ENCODE data around the gene CHIA.

The CHIA gene

DNA sequence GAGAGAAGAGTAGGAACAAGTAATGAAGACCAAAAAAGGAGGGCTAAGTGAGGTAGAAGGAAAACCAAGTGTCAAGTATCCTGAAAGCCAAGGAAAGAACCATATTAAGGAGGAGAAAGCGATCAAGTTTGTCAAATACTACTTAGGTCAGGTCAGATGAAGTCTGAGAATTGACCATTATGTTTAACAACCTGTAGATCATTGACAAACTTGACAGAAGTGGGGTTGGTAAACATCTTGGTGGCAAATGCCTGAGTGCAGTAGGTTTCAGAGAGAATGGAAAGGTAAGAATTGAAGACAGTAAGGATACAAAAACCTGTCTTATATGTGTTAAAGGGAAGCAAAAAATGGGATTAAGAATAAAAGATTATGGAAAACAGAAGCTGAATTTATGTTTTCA is 3.7 kb upstream of the CHIA start:
- TF ChIP-seq SPI1 (IDR thresholded peaks at IDR 0.05; ENCODE audit: borderline replicate concordance, low read depth) (no peak), POLR2AphosphoS5 (IDR thresholded peaks at IDR 0.05; ENCODE audit: low read depth) (no peak), GABPA (IDR thresholded peaks at IDR 0.05; ENCODE audit: low read depth) (no peak)
- TF ChIP-seq, protein P1, sequence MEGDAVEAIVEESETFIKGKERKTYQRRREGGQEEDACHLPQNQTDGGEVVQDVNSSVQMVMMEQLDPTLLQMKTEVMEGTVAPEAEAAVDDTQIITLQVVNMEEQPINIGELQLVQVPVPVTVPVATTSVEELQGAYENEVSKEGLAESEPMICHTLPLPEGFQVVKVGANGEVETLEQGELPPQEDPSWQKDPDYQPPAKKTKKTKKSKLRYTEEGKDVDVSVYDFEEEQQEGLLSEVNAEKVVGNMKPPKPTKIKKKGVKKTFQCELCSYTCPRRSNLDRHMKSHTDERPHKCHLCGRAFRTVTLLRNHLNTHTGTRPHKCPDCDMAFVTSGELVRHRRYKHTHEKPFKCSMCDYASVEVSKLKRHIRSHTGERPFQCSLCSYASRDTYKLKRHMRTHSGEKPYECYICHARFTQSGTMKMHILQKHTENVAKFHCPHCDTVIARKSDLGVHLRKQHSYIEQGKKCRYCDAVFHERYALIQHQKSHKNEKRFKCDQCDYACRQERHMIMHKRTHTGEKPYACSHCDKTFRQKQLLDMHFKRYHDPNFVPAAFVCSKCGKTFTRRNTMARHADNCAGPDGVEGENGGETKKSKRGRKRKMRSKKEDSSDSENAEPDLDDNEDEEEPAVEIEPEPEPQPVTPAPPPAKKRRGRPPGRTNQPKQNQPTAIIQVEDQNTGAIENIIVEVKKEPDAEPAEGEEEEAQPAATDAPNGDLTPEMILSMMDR (IDR thresholded peaks at IDR 0.05; ENCODE audit: insufficient read depth, low read length) = no peak
- TF ChIP-seq, protein P2, sequence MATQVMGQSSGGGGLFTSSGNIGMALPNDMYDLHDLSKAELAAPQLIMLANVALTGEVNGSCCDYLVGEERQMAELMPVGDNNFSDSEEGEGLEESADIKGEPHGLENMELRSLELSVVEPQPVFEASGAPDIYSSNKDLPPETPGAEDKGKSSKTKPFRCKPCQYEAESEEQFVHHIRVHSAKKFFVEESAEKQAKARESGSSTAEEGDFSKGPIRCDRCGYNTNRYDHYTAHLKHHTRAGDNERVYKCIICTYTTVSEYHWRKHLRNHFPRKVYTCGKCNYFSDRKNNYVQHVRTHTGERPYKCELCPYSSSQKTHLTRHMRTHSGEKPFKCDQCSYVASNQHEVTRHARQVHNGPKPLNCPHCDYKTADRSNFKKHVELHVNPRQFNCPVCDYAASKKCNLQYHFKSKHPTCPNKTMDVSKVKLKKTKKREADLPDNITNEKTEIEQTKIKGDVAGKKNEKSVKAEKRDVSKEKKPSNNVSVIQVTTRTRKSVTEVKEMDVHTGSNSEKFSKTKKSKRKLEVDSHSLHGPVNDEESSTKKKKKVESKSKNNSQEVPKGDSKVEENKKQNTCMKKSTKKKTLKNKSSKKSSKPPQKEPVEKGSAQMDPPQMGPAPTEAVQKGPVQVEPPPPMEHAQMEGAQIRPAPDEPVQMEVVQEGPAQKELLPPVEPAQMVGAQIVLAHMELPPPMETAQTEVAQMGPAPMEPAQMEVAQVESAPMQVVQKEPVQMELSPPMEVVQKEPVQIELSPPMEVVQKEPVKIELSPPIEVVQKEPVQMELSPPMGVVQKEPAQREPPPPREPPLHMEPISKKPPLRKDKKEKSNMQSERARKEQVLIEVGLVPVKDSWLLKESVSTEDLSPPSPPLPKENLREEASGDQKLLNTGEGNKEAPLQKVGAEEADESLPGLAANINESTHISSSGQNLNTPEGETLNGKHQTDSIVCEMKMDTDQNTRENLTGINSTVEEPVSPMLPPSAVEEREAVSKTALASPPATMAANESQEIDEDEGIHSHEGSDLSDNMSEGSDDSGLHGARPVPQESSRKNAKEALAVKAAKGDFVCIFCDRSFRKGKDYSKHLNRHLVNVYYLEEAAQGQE (IDR thresholded peaks at IDR 0.05; ENCODE audit: insufficient replicate concordance, low read depth) = no peak
- no peak overlapping the region for H3K4me3 ChIP-seq (replicated peaks; ENCODE audit: insufficient read depth, low read length)
- DNase-seq (ENCODE audit: low read depth in 1 of 2, low spot score in 1 of 2) = no peak
- H3K27ac ChIP-seq (replicated peaks) = no peak overlapping the region
- peaks cover 3% of the 10 kb centered on the region for H3K27me3 ChIP-seq (ENCODE audit: insufficient read depth, poor library complexity, severe bottlenecking)

DNA sequence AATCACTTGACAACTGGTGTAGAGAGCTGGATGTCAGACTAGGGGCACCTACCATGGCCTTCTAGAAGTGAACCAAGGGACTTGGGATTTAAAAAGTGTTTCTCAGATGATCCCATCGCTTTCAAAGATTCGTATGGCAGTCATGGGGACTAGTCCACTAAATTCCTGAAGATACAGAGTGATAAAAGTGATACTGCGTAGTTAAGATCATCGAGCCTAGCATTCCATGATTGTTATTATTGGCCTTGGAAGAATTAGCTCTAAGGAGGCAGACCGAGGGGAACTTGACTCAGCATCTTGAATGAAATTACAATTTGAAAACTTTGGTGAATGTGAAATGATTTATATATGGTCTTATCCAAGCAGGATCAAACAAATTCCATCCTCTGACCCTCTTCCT is 1.3 kb upstream of the CHIA start:
- TF ChIP-seq POLR2AphosphoS5 (IDR thresholded peaks at IDR 0.05; ENCODE audit: low read depth) (no peak), SPI1 (IDR thresholded peaks at IDR 0.05; ENCODE audit: borderline replicate concordance, low read depth) (no peak), GABPA (IDR thresholded peaks at IDR 0.05; ENCODE audit: low read depth) (no peak)
- TF ChIP-seq, protein P1 (IDR thresholded peaks at IDR 0.05; ENCODE audit: insufficient read depth, low read length) = no peak
- TF ChIP-seq, protein P2 (IDR thresholded peaks at IDR 0.05; ENCODE audit: insufficient replicate concordance, low read depth) = no peak
- Histone ChIP-seq H3K4me3 (replicated peaks; ENCODE audit: insufficient read depth, low read length) (no peak overlapping the region), H3K27ac (replicated peaks) (no peak overlapping the region), H3K27me3 (ENCODE audit: insufficient read depth, poor library complexity, severe bottlenecking) (peaks cover 3% of the 10 kb centered on the region)
- DNase-seq (ENCODE audit: low read depth in 1 of 2, low spot score in 1 of 2) = no peak

DNA sequence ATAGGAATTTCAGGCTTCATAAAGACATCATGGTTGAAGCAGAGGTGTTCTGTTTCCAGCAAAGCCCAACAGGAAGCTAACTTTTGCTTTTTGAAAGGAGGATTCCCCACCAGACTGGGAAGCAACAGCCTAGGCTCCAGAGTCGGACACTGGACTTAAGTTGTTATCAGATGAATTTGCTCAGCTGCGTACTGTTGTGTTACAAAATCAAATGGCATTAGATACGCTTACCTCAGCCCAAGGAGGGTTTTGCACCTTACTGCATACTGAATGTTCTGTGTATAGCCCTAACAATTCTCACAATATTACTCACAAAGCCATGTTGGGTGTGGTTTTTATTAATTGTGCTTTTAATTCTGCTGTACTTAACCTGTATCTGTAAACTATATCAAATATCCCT is 547 bp upstream of the CHIA start:
- no peak overlapping the region for H3K27ac ChIP-seq (replicated peaks)
- no peak overlapping the region for H3K4me3 ChIP-seq (replicated peaks; ENCODE audit: insufficient read depth, low read length)
- TF ChIP-seq GABPA (IDR thresholded peaks at IDR 0.05; ENCODE audit: low read depth) (no peak), POLR2AphosphoS5 (IDR thresholded peaks at IDR 0.05; ENCODE audit: low read depth) (no peak), SPI1 (IDR thresholded peaks at IDR 0.05; ENCODE audit: borderline replicate concordance, low read depth) (no peak)
- TF ChIP-seq, protein P1 (IDR thresholded peaks at IDR 0.05; ENCODE audit: insufficient read depth, low read length) = no peak
- TF ChIP-seq, protein P2 (IDR thresholded peaks at IDR 0.05; ENCODE audit: insufficient replicate concordance, low read depth) = no peak
- no peak for DNase-seq (ENCODE audit: low read depth in 1 of 2, low spot score in 1 of 2)
- H3K27me3 ChIP-seq (ENCODE audit: insufficient read depth, poor library complexity, severe bottlenecking) = peaks cover 3% of the 10 kb centered on the region

Measured in HL-60 (cell line).